Effector memory CD8-positive, alpha-beta T cell (primary cell): ENCODE data around the gene MAPK1.
"Not testable (repeated sequence)": the region's sequence is repeated elsewhere in the genome, so short reads cannot be mapped to it uniquely, and the experiment has no call there.

ENCODE experiments used
- ATAC-seq: fragments of 150-1000 bp; cut with Tn5 transposase; replicated peaks from 2 replicates; pipeline ENCODE4 v1.10.0; 2021; ENCODE audit warnings: mild to moderate bottlenecking, moderate library complexity
- DNase-seq, 3 experiments: peaks; one replicate each; pipeline ENCODE4 v3.0.0; 2021
- H3K27ac Mint-ChIP-seq, 2 donors: one replicate each; pipeline ENCODE4 v1.8.0; 2022; ENCODE audit warnings: mild to moderate bottlenecking in 2 of 2, mixed read lengths in 2 of 2, moderate library complexity in 2 of 2
- H3K27me3 Mint-ChIP-seq, 2 donors: one replicate each; pipeline ENCODE4 v1.8.0; 2022; ENCODE audit warnings: mixed read lengths in 2 of 2
- H3K36me3 Mint-ChIP-seq: one replicate; pipeline ENCODE4 v1.8.0; 2022; ENCODE audit warnings: mild to moderate bottlenecking, moderate library complexity, mixed read lengths; ENCODE audit not compliant: insufficient read depth
- H3K4me1 Mint-ChIP-seq, 2 donors: one replicate each; pipeline ENCODE4 v1.8.0; 2022; ENCODE audit warnings: low read depth in 2 of 2, mixed read lengths in 2 of 2
- H3K4me3 Mint-ChIP-seq, 2 donors: one replicate each; pipeline ENCODE4 v1.8.0; 2022; ENCODE audit warnings: mild to moderate bottlenecking in 2 of 2, mixed read lengths in 2 of 2, moderate library complexity in 2 of 2
- H3K9me3 Mint-ChIP-seq, 2 donors: one replicate each; pipeline ENCODE4 v1.8.0; 2022; ENCODE audit warnings: mixed read lengths in 2 of 2

Gene MAPK1

DNA sequence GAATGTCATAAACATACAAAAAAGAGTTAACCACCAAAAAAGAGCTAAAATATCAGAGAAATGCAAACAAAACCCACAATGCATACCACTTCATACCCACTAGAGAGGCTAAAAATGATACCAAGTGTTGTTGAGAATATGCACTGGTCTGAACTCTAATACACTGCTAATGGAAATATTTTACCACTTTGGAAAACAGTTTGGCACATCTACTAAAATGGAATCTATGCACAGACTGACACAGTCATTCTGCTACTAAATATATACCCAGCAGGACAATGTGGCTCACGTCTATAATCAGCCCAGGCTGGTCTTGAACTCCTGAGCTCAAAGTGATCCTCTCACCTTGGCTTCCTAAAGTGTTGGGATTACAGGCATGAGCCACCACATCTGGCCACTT is 18.0 kb downstream of the MAPK1 start:
- no peak for ATAC-seq
- peaks cover 53 to 70% of the 10 kb centered on the region in 2 donors for H3K4me1 Mint-ChIP-seq
- DNase-seq = no peak
- H3K27ac Mint-ChIP-seq = peak overlapping the region; percentile 9 to 22
- peak overlapping the region in 1 of 2 donors; percentile 32 for H3K4me3 Mint-ChIP-seq
- H3K27me3 Mint-ChIP-seq = no peaks in the 10 kb centered on the region
- H3K9me3 Mint-ChIP-seq = no peaks in the 10 kb centered on the region
- peaks cover 34% of the 10 kb centered on the region for H3K36me3 Mint-ChIP-seq

DNA sequence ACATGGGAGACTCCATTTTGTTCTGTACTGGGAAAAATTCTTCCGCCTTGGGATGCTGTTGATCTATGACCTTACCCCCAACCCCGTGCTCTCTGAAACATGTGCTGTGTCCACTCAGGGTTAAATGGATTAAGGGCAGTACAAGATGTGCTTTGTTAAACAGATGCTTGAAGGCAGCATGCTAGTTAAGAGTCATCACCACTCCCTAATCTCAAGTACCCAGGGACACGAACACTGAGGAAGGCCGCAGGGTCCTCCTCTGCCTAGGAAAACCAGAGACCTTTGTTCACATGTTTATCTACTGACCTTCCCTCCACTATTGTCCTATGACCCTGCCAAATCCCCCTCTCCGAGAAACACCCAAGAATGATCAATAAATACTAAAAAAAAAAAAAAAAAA is 19.4 kb downstream of the MAPK1 start:
- ATAC-seq, DNase-seq, H3K27me3 Mint-ChIP-seq, H3K9me3 Mint-ChIP-seq: not testable (repeated sequence)
- H3K36me3 Mint-ChIP-seq = peaks cover 25% of the 10 kb centered on the region
- peak overlapping the region in 1 of 2 donors; percentile 75 for H3K27ac Mint-ChIP-seq
- H3K4me3 Mint-ChIP-seq = peak overlapping the region; percentile 36 to 44
- H3K4me1 Mint-ChIP-seq = peaks cover 58 to 72% of the 10 kb centered on the region in 2 donors

DNA sequence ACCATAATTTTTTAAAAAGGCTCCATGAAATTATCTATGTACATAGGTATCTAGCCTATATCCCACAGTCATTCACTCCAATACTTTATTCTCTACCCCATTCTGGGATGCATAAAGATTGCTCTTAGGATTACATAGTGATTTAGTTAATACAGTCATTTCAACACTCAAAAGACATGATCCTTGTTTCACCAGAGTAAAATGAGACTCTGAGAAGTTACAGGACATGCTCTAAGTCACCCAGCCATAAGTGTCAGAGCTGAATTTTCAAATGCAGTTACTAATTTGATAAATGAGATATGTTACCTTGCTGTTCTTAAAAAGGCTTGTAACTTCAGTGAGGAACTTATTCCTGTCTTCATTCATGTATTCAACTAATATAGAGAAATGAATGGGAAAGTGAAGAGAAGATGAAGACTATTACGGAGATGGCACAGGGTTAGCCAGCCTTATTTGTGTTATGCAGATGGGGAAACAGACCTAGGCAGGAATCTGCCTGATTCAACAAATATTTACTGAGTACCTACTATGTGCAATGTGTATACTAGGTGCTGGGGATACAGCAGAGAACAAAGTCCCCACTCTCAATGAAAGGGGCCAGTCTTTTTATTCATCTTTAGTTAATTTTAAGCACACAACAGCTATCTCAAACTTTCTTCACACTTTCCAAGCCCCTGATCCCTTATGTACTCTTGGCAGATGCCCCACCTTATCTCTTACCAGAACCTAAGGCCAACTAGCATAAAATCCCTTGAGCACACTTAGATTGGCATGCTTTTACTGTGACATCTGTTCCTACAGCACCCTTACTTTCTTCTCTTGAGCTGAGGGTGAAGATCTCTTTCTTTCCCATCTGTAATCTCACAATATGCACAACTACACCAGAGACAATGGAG is 21.6 kb downstream of the MAPK1 start:
- H3K4me3 Mint-ChIP-seq = peak overlapping the region in 1 of 2 donors; percentile 50
- H3K27ac Mint-ChIP-seq = peak overlapping the region in 1 of 2 donors; percentile 90
- peaks cover 51 to 58% of the 10 kb centered on the region in 2 donors for H3K4me1 Mint-ChIP-seq

GRCh38 chr22:21842946-21843345 is 24.5 kb downstream of the MAPK1 start:
- H3K27ac Mint-ChIP-seq = peak overlapping the region in 1 of 2 donors; percentile 64
- H3K9me3 Mint-ChIP-seq = no peaks in the 10 kb centered on the region
- ATAC-seq = no peak
- no peaks in the 10 kb centered on the region for H3K27me3 Mint-ChIP-seq
- no peak for DNase-seq
- H3K4me1 Mint-ChIP-seq = peaks cover 53 to 60% of the 10 kb centered on the region in 2 donors
- peaks cover 29% of the 10 kb centered on the region for H3K36me3 Mint-ChIP-seq
- H3K4me3 Mint-ChIP-seq = peak overlapping the region in 1 of 2 donors; percentile 25

More for the DNA sequence above, 21.6 kb downstream of the MAPK1 start:
- ATAC-seq (no peak), DNase-seq (no peak)
- no peaks in the 10 kb centered on the region for H3K27me3 Mint-ChIP-seq
- H3K9me3 Mint-ChIP-seq = no peaks in the 10 kb centered on the region
- peaks cover 17% of the 10 kb centered on the region for H3K36me3 Mint-ChIP-seq

DNA sequence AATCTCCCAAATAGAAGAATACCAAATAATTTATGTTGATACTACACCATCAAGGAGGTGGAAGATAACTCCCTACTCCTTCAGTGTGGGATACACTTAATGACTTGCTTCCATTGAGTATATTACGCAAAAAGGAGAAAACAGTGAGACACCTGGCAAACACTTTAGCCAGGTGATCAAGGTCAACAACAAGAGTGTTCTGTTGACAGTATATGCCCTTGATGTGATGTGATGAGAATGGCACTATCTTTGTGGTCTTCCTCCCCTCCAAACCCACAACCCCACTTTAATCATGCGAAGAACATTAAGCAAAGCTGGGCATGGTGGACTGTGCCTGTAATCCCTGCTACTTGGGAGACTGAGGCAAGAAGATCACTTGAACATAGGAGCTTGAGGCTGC is 26.0 kb downstream of the MAPK1 start:
- Mint-ChIP-seq H3K4me3 (no peak overlapping the region), H3K27ac (peak overlapping the region in 1 of 2 donors; percentile 88), H3K36me3 (peaks cover 25% of the 10 kb centered on the region), H3K27me3 (no peaks in the 10 kb centered on the region), H3K4me1 (peaks cover 49 to 63% of the 10 kb centered on the region in 2 donors), H3K9me3 (no peaks in the 10 kb centered on the region)
- ATAC-seq = no peak
- no peak for DNase-seq

DNA sequence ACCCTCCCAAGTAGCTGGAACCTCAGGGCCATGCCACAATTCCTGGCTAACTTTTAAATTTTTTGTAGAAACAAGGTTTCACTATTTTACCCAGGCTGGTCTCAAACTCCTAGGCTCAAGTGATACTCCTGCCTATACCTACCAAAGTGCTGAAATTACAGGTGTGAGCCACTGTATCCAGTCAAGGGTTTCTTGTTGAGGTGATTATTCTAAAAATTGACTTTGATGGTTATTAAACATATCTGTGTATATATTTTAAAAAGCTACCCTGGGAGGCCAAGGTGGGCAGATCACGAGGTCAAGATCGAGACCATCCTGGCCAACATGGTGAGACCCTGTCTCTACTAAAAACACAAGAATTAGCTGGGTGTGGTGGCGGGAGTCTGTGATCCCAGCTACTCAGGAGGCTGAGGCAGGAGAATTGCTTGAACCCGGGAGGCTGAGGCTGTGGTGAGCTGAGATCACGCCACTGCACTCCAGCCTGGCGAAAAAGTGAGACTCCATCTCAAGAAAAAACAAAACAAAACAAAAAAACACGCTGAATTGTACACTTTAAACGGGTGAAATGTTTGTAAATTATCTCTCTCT is 27.1 kb downstream of the MAPK1 start:
- Mint-ChIP-seq H3K27me3 (no peaks in the 10 kb centered on the region), H3K36me3 (peaks cover 29% of the 10 kb centered on the region), H3K4me1 (peaks cover 45 to 63% of the 10 kb centered on the region in 2 donors), H3K4me3 (no peak overlapping the region), H3K27ac (peak overlapping the region; percentile 73 to 88), H3K9me3 (no peaks in the 10 kb centered on the region)
- DNase-seq (no peak), ATAC-seq (no peak)

DNA sequence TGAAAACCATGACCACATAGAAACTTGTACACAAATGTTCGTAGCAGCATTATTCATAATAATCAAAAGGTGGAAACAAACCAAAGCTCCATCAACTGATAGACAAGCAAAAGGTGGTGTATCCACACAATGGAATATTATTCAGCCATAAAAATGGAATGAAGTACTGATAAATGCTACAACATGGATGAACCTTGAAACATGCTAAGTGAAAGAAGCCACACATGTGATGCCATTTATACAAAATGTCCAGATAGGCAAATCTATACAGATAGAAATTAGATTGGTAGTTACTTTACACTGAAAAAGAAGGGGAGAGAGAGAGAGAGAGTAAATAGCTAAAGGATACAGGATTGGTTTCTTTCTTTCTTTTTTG is 27.7 kb downstream of the MAPK1 start:
- Mint-ChIP-seq H3K4me3 (no peak overlapping the region), H3K27me3 (no peaks in the 10 kb centered on the region), H3K9me3 (no peaks in the 10 kb centered on the region), H3K27ac (peak overlapping the region; percentile 73 to 83), H3K36me3 (peaks cover 31% of the 10 kb centered on the region), H3K4me1 (peaks cover 48 to 67% of the 10 kb centered on the region in 2 donors)
- no peak for ATAC-seq
- DNase-seq = no peak

- DNase-seq, ATAC-seq, H3K9me3 Mint-ChIP-seq, H3K27me3 Mint-ChIP-seq: not testable (repeated sequence)
- Mint-ChIP-seq H3K4me1 (peaks cover 47 to 66% of the 10 kb centered on the region in 2 donors), H3K27ac (peak overlapping the region; percentile 73 to 83), H3K4me3 (peak overlapping the region; percentile 12 to 48), H3K36me3 (peaks cover 27% of the 10 kb centered on the region)
Observed at GRCh38 chr22:21839104-21839764, 28.2 kb downstream of the MAPK1 start.

GRCh38 chr22:21837248-21837979 is 30.0 kb downstream of the MAPK1 start:
- no peaks in the 10 kb centered on the region for H3K9me3 Mint-ChIP-seq
- peaks cover 23% of the 10 kb centered on the region for H3K36me3 Mint-ChIP-seq
- H3K27me3 Mint-ChIP-seq = no peaks in the 10 kb centered on the region
- H3K27ac Mint-ChIP-seq = peak overlapping the region; percentile 47 to 71
- DNase-seq (no peak), ATAC-seq (no peak)
- peak overlapping the region in 1 of 2 donors; percentile 28 for H3K4me3 Mint-ChIP-seq
- peaks cover 47 to 60% of the 10 kb centered on the region in 2 donors for H3K4me1 Mint-ChIP-seq

- not testable (repeated sequence) for H3K27me3 Mint-ChIP-seq, H3K9me3 Mint-ChIP-seq, ATAC-seq, H3K4me3 Mint-ChIP-seq, DNase-seq
- Mint-ChIP-seq H3K27ac (peak overlapping the region; percentile 71 to 80), H3K4me1 (peaks cover 52 to 66% of the 10 kb centered on the region in 2 donors), H3K36me3 (peaks cover 24% of the 10 kb centered on the region)
Observed at GRCh38 chr22:21836486-21836885, 31.0 kb downstream of the MAPK1 start.

- H3K9me3 Mint-ChIP-seq = no peaks in the 10 kb centered on the region
- DNase-seq (no peak), ATAC-seq (no peak)
- peak overlapping the region; percentile 21 to 46 for H3K4me3 Mint-ChIP-seq
- peaks cover 23% of the 10 kb centered on the region for H3K36me3 Mint-ChIP-seq
- H3K27ac Mint-ChIP-seq = peak overlapping the region; percentile 71 to 80
- H3K4me1 Mint-ChIP-seq = peaks cover 56 to 70% of the 10 kb centered on the region in 2 donors
- H3K27me3 Mint-ChIP-seq = no peaks in the 10 kb centered on the region
Observed at GRCh38 chr22:21835378-21835777, 32.1 kb downstream of the MAPK1 start.

DNA sequence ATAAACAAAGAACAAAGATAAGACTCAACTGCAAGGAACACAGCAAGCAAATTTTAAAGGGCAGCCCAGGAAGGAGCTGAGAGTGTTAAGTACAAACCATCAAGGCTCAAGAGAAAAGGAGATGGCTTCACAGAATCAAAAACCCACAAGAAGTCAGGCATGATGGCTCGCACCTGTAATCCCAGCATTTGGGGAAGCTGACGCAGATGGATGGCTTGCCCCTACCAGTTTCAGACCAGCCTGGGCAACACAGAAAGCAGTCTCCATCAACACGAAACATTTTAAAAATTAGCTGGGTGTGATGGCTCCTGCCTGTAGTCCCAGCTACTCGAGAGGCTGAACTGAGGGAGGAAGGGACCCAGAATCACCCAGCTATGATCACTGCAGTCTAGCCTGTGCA is 32.6 kb downstream of the MAPK1 start:
- DNase-seq (no peak), ATAC-seq (no peak)
- Mint-ChIP-seq H3K4me1 (peaks cover 55 to 67% of the 10 kb centered on the region in 2 donors), H3K9me3 (no peaks in the 10 kb centered on the region), H3K36me3 (peaks cover 25% of the 10 kb centered on the region), H3K27ac (peak overlapping the region; percentile 71 to 80), H3K4me3 (peak overlapping the region; percentile 21 to 46), H3K27me3 (no peaks in the 10 kb centered on the region)
